Nephron (organoid): Measurements from ENCODE around the gene PAPPA2.

ENCODE experiments used
- H3K27ac Mint-ChIP-seq, 3 experiments: 2 replicates each; pipeline ENCODE4 v1.8.0; 2020; ENCODE audit warnings: mixed read lengths in 3 of 3, mild to moderate bottlenecking in 2 of 3, moderate library complexity in 1 of 3
- H3K27me3 Mint-ChIP-seq: 2 replicates; pipeline ENCODE4 v1.8.0; 2021; ENCODE audit warnings: low read depth, mild to moderate bottlenecking, moderate library complexity, mixed read lengths
- H3K36me3 Mint-ChIP-seq: 2 replicates; pipeline ENCODE4 v1.8.0; 2020; ENCODE audit warnings: low read depth, mixed read lengths
- H3K4me1 Mint-ChIP-seq: 2 replicates; pipeline ENCODE4 v1.8.0; 2020; ENCODE audit warnings: mixed read lengths
- H3K4me3 Mint-ChIP-seq, 3 experiments: 2 replicates each; pipeline ENCODE4 v1.8.0; 2020; ENCODE audit warnings: mild to moderate bottlenecking in 3 of 3, mixed read lengths in 3 of 3, moderate library complexity in 2 of 3
- H3K9me3 Mint-ChIP-seq: 2 replicates; pipeline ENCODE4 v1.8.0; 2020; ENCODE audit warnings: mixed read lengths
- CTCF ChIP-seq, 3 experiments: fragments of 200-600 bp; sonication (generic); IDR thresholded peaks; one replicate each; pipeline ENCODE4 v1.5.0; 2021; ENCODE audit warnings: antibody characterized with exemption in 3 of 3; ENCODE audit not compliant: unreplicated experiment in 3 of 3

Gene PAPPA2

GRCh38 chr1:176460544-176461336 is 2.2 kb upstream of the PAPPA2 start:
- no peak for TF ChIP-seq CTCF (IDR thresholded peaks at IDR 0.05; ENCODE audit: unreplicated experiment in 3 of 3)
- peaks cover 4% of the 10 kb centered on the region for H3K36me3 Mint-ChIP-seq
- H3K9me3 Mint-ChIP-seq, result peaks cover 7% of the 10 kb centered on the region
- H3K4me3 Mint-ChIP-seq, result no peak overlapping the region
- H3K27me3 Mint-ChIP-seq, result no peaks in the 10 kb centered on the region
- H3K4me1 Mint-ChIP-seq, result peaks cover 3% of the 10 kb centered on the region
- peak overlapping the region in 1 of 3 experiments; percentile 77 for H3K27ac Mint-ChIP-seq

- Mint-ChIP-seq H3K4me1 (peaks cover 3% of the 10 kb centered on the region), H3K9me3 (peaks cover 7% of the 10 kb centered on the region), H3K4me3 (no peak overlapping the region), H3K27me3 (no peaks in the 10 kb centered on the region), H3K36me3 (peaks cover 4% of the 10 kb centered on the region), H3K27ac (no peak overlapping the region)
- no peak for TF ChIP-seq CTCF (IDR thresholded peaks at IDR 0.05; ENCODE audit: unreplicated experiment in 3 of 3)
Observed at GRCh38 chr1:176461576-176461975, 1.4 kb upstream of the PAPPA2 start.

- no peaks in the 10 kb centered on the region for H3K36me3 Mint-ChIP-seq
- peaks cover 3% of the 10 kb centered on the region for H3K4me1 Mint-ChIP-seq
- no peak overlapping the region for H3K4me3 Mint-ChIP-seq
- H3K27ac Mint-ChIP-seq, result no peak overlapping the region
- no peaks in the 10 kb centered on the region for H3K9me3 Mint-ChIP-seq
- peak in 2 of 3 experiments; percentile 11 to 43 for TF ChIP-seq CTCF (IDR thresholded peaks at IDR 0.05; ENCODE audit: unreplicated experiment in 3 of 3)
- H3K27me3 Mint-ChIP-seq, result no peaks in the 10 kb centered on the region
Observed at GRCh38 chr1:176466514-176466913, 3.5 kb downstream of the PAPPA2 start.

GRCh38 chr1:176469450-176470010 is 6.6 kb downstream of the PAPPA2 start:
- Mint-ChIP-seq H3K27me3 (peaks cover 3% of the 10 kb centered on the region), H3K36me3 (no peaks in the 10 kb centered on the region), H3K9me3 (no peaks in the 10 kb centered on the region), H3K27ac (no peak overlapping the region), H3K4me3 (no peak overlapping the region), H3K4me1 (no peaks in the 10 kb centered on the region)
- no peak for TF ChIP-seq CTCF (IDR thresholded peaks at IDR 0.05; ENCODE audit: unreplicated experiment in 3 of 3)

- no peaks in the 10 kb centered on the region for H3K9me3 Mint-ChIP-seq
- peak overlapping the region in 1 of 3 experiments; percentile 35 for H3K27ac Mint-ChIP-seq
- H3K4me3 Mint-ChIP-seq, result no peak overlapping the region
- no peaks in the 10 kb centered on the region for H3K36me3 Mint-ChIP-seq
- no peak for TF ChIP-seq CTCF (IDR thresholded peaks at IDR 0.05; ENCODE audit: unreplicated experiment in 3 of 3)
- no peaks in the 10 kb centered on the region for H3K4me1 Mint-ChIP-seq
- H3K27me3 Mint-ChIP-seq, result peaks cover 3% of the 10 kb centered on the region
Observed at GRCh38 chr1:176471338-176472121, 8.6 kb downstream of the PAPPA2 start.
